OCI-M1 (cell line): ENCODE measurements around the gene GPRIN2.
"Not testable (repeated sequence)": the region's sequence is repeated elsewhere in the genome, so short reads cannot be mapped to it uniquely, and the experiment has no call there.

Experiments used
- DNase-seq: peaks from one replicate; lab custom pipeline; 2025; lab: John Stamatoyannopoulos, UW

The GPRIN2 gene

DNA sequence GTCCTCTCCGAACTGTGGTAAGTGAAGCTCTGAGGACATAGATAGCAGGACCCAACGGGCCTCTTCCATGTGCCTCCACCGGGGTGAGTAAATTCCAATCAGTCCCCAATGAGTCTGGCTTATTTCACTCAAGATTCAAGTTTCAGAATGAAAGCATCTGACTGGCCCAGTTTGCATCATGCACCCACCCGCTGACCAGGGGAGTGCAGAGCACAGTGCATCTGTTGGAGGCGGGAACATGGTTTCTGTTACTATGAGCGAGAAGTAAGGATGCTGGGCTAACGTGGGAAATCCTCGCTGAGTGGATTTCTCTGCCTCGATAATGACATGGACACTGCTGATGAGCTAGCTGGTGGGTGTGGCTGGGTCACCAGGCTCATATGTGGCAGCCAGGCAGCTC lies 10.7 kb upstream of the GPRIN2 start:
- not testable (repeated sequence) for DNase-seq

DNA sequence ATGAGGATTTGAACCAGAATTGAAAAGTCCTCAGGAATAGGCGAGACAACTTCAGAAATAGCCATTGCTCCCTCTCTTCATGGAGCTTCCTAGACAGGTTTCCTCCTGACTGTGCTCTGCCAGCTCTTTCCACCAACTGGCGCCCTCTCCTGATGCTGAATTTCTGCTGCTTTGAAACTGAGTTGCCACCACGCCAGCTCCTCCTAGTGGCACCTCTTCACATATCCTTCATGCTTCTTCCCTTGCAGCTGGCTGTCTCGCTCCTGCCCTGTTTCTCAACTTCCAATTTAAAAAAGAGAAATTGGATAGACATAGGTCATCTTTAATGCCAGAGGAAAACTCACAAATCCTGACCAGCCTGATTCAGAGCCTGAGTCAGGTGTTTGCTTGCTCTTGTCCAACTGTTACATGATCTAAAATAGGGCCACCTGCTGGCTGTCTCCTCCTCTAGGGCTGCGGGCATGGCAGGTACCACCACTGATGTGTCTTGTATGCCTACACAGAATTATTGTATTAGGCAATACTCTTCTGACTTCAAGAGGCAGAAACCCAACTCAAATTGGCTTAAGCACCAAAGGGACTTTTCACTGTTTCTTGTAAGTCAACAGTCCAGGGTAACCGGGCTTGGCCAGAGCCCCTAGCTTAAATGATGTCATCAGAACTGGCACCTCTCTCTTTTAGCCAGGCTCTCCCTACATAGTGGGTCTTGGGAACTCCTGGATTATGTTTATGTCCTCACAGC lies 9.3 kb upstream of the GPRIN2 start:
- peak; percentile 91 for DNase-seq

DNA sequence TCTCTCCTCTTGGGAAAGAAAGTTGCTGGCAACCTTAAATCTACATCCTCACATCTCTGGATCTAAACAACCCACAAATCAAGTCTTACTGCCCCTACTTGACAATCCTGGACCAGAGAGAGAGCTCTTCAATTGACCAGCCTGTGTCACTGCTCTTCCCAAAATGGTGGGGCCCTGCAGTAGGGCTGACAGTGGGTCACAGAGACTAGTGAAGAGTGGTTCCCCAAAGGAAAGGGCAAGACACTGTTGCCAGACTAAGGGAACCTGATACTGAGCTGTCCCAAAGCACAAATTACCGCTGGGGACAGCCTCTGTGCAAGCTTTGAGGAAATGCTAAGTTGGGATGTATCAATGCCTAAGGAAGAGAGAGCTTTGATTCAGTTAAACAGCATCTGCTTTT lies 4.5 kb upstream of the GPRIN2 start:
- DNase-seq: no peak

DNA sequence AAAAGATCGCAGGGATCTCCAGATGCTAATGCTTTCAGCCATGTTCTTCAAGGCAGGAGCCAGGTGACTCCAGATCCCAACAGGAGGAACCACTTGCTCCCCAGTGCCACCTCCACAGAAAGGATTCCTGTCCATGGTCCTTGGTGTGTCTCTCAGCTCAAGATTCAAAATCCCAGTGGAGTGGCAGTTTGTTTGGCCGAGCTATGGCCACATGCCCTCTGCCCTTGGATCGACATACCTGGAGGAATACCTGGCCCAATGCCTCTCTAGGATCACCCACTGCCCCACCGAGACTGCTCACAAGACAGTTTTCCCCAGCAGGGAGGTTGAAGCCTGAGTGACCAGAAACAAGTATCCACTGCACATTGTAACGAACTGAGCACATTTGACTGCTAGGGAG lies 3.9 kb upstream of the GPRIN2 start:
- DNase-seq: no peak

DNA sequence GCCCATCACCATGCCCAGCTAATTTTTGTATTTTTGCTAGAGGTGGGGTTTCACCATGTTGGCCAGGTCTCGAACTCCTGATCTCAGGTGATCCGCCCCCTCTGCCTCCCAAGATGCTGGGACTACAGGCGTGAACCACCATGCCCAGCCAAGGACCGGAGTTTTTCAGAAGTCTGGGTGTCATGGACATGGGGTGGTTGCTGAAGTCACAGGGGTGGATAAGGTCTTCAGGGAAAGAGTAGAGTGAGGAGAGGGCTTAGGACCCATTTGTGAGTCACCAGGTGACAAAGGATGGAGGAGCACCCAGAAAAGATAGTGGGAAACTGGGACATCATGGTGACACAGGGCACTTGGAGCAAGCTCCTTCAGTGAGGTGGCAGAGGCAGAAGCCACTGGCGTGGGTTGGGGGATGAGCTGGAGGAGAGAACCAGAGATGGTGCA lies 2.8 kb upstream of the GPRIN2 start:
- DNase-seq: no peak

DNA sequence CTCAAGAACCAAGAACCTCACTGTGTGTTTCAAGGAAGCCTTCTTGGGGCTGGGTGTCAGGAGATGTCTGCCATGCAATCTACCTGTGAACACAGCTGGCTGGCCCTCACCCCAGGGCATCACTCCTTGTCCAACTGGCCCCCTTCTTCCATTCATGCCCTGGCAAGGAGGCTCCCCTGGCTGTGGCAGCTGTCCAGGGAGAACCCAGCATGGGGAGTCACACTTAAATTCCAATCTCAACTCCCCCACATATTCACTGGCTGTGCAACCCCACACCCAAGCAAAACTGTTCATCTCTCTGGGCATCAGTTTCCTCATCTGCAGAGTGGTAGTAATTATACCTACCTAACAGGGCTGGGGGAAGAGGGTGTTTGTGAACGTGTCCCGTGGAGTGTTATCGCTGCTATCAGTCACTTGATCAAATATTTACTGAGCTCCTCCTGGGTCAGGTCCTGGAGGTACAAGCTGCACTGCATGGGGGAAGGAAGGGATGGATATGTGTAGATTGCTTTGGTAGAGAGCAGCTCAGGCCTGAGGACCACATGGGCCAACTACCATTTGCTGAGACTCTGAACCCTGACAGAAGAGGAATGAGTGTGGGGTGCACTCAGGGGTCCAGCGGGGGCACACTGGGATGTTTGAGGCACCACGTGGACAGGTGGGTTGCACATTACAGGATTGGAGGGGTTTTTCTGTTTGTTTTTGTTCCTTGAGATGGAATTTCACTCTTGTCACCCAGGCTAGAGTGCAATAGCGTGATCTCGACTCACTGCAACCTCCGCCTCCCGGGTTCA lies 2.1 kb upstream of the GPRIN2 start:
- DNase-seq: no peak

DNA sequence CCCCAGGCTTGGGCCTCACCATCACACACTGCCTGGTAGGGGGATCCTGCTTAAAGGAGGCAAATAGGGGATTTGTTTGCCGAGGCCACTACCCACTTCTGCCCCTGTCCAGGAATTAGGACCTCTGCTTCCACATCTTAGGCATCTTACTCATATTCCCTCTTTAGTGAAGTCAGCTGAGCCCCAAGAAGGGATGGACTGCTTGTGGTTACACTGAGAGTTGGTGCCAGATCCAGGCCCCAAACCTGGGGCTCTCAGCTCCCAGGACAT lies 1.6 kb upstream of the GPRIN2 start:
- DNase-seq: no peak

DNA sequence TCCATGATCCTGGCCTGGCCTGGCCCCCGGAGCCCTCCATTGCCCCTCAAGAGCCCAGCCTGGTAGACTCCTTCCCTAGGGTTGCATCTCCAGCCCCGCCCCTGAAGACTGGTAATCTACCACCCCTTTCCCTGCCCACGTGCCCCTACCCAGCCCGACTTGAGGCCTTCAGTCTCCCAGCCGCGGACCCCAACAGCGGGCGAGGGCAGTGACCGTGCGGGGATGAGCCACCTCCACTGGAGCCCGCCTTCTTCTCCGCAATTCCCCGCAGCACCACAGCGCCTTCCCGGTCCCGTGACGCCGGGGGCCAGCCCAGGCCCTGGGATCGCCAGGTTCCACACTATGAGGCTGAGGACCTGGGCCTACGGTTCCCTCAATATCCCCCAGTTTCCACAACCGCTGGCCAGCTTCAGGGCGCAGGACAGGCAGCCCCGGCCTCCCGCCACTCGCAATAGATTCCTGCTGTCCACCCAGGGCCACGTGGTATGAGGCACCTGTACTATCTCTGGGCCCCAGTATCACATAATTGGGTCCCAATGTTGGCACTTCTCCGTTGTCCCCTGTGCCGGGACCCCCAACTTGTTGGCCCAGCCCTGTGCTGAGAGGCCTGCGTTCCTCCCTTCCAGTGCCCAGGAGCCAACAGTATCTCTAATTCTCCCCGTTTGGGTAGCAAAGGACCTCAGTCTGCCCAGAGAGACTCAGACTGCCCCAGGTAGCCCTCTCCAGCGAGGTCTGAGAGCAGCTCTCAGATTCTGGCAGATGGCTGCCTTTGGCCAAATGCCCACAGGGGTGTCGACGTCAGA lies 1.1 kb upstream of the GPRIN2 start:
- DNase-seq: no peak

DNA sequence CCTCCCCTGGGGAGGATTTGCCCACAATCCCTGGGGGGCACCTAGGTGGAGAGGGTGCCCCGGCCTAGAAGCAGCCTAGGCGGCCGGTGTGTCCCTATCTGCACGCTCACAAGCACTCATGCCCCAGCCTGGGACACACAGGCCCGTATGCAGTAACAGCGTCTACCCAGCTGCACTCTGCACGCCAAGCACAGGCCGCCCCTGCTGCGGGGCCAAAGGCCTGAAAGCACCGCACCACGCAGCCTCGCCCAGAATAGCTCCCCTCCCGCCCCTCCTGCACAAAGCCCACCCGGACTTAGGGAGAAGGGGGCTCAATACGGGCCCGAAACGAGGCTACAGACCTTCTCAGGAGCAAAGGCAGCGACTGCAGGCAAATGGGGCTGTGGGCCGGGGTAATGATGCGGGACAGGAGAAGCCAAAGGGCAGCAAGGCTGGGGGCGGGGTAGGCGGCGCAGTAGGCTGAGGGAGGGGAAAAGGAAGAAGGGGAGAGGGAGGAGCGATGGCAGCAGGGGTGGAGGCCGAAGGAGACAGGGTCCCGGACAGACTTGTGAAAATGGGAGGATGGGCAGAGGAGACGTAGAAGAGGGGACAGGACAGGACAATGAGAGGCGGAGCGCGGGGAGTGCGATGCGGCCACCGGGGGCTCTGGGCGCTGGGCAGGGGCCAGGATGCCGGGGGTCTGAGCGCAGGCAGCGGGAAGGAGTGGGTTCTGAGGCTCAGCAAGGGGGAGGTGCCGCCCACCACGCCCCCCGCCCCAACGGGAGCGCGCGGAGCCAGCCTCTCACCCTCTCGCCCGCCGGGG lies 544 bp downstream of the GPRIN2 start:
- no peak for DNase-seq

DNA sequence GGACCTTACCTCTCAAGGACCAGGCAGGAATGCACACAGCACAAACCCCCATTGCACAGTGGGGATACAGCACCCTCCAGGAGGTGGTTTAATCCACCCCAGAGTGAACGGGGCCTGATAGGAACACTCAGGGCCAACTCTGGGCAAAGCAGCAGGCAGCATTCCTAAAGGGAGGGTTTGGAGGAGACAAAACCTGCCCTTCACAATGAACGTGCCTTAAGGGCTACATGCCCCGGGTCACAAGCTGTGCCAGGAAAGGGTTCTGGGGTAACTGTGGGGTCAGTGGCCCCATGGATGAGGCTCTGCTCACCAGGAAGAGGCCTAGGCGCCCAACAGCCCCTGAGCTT lies 1.1 kb downstream of the GPRIN2 start:
- no peak for DNase-seq

DNA sequence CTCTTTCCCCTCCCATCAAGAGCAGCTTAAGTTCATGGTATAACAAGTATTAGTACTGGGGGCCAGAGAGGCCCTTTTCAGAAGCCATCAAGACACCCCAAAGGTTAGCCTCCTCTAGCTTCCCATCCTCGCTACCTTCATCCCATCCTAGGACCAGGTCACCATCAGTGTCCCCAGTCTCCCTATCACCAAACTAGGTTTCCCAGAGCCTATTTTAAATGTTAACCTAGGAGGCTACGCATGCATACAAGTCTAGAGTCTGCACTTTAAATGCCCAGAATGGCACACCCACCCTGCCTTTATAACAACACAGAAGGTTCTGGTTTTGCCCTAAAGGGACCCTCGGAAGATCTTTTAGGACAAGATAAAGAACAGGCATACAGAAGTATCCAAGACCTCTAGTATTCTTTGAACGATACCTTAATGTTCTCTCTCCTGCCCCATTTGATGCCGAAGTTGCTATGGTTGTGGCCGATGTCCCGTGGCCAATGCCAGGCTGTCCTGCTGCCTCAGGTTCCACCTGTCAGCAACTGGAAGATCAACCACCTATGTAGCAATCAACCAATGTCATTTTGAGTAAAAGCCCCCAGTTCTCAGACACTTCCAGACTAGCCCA lies 2.2 kb downstream of the GPRIN2 start:
- DNase-seq: no peak

DNA sequence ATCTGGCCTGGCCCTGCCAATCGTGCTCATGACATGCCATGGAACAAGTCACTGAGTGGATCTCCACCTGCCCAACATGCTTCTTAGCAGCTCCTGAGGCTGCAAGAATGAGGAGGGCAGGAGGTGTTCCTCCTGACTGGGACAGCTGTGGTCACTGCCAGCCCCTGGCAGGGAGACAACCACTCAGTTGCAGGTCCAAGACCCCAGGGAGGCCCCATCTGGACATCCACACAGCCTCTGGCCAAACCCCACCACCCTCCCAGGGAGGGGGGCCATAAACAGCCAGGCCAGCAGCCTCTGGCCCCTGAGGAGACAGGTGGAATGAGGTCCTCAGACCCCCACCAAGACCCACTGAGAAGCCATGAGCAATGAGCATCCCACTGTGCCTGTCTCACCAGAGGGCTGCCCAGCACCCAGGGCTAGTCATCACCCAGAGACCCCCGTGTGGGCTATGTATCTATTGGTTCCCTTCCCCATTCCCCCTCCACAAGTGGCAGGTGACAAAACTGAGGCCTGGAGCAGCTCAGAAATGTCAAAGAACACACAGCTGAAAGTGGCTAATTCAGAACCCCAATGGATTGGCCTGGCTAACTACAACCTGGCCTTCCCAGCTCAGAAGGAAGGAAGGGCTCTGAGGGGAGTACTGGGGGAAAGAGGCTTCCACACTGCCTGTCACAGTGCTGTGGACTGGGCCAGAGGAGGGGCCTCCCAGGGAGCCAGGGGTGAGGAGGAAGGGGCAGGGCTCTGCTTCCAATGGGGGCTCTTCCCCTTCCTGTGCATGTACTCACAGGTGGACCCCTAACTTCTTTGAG lies 3.0 kb downstream of the GPRIN2 start:
- no peak for DNase-seq

DNA sequence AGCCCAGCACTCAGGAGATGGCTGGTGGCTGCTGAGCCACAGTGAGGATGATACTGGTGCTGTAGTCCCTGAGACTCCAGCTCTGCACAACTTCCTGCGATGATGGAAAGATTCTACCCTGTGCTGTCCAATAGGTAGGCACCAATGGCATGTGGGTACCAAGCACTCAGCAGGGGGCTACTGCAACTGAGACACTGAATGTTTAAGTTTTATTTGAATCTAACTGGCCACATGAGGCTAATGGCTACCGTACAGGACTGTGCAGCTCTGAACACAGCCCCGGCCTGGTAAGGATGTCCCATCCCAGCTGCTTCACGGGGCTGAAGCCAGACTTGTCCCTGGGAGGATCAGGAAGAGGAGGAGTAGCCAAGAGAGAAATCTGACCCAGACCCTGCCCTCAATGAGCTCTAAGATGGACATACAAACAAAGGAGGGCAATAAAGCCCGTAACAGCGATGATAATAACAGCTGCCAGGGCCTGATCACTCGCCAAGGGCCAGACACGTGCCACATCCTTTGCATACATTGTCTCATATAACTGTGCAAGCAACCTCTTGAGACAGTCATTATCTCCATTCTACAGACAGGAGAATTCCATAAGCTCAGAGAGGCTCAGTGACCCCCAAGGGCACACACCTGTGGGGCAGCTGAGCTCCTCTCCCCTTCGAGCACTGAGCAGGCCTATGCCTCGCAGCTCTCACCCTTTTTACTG lies 3.8 kb downstream of the GPRIN2 start:
- DNase-seq: no peak

DNA sequence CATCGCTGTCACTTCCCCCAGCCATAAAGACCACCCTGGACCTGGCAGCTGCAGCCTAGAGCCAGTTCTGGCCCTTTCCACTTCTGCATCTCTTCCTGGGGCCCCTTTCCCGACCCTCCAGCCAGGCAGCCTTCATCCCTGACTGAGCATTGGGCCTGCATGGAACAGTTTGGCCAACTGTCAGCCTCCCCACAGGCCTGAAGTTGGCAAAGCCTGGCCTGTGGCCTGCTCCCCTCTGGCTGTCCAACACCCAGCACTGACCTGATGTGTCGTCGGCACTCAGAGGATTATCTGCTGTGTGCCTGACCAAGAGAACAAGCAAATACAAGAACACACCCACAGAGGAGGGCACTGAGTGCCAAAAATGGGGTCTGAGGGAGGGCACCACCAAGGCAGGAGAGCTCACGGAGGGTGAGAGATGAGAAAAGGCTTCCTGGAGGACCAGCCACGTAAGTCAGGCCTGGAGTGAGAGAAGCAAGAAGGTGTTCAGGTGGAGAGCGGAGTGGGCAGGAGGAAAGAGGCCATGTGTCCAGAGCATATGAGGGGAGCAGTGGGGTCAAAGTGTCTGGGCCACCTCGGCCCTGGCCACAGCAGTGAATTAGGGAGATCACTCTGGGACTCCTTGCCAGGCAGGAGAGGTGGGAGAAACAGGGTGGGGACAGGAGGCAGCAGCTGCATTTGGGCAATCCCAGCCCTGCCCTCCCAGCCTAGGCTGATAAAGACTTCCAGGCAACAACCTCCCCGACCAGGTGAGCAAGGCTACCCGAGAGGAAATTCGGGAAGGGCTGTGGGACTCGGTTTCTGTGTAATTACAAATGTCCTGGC lies 4.5 kb downstream of the GPRIN2 start:
- no peak for DNase-seq

DNA sequence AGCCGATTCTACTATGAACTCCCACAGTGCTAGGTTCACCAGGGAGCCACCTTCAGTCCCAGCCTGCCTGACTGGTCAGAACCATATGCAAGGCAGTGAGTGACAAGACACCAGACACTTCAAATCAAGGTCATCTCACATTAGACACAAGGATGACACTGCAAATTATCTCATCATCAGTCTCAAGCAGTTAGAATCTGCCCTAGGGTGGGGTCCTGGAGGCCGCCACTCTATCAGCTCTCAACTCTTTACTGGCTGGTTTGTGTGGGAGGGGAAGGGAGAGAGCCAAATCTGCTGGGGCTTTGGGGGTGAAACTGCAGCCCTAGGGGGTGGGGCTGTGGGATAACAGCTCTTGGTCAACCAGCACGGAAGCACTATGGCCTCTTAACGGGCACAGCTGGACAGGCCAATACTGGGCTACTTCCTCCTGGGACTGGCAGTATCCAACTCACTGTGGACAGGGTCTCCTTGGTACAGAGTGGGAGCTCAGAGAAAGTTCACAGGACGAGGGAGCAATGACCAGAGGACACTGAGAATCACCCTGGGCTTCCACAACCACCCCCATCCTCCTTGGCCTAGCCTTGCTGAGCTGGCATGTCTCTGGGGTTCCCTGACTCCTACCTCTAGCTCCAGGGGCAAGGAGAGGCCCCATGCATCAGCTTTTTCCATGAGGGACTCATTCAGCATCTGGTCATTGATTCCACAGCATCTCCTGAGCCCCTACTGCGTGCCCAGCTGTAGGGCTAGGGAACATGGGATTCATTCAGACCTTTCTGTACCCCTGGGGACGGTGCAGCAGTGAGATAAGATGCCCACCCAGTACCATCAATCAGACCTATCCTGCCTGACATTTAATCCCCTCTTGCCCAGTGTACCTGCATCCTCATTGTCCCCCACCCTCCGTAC lies 5.4 kb downstream of the GPRIN2 start:
- peak; percentile 92 for DNase-seq

DNA sequence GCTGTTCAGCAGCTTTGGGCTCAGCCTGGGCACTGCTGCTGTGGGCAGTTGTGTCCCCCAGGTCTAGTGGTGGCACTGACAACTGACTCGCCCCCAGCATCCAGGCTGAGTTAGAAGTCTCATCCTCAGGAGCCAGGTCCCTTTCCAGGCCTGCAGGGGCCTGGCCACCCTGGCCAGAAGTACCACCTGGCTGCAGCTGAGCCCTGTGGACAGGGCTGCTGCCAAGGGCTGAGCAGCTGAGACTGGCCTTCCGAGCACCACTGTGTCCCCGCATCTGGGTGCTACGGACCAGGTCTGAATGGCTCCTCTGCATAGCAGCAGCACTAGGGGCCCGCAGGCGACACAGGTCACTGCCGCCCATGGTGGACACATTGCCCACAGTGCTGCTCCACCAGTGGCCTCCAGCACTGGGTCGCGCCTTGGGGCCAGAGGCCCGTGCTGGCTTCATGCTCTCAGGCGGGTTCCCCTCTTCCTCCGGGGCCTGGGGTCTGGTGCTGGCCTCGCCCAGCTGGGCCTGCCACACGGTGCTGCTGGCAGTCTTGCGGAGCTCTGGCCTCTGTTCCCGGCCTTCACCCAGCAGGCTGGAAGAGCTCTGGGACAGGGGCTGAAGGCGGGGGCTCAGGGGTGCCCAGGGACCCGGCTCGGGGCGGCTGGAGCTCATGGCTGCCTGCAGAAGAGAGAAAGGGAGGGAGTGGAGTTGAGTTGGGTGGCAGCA lies 6.2 kb downstream of the GPRIN2 start:
- no peak for DNase-seq

DNA sequence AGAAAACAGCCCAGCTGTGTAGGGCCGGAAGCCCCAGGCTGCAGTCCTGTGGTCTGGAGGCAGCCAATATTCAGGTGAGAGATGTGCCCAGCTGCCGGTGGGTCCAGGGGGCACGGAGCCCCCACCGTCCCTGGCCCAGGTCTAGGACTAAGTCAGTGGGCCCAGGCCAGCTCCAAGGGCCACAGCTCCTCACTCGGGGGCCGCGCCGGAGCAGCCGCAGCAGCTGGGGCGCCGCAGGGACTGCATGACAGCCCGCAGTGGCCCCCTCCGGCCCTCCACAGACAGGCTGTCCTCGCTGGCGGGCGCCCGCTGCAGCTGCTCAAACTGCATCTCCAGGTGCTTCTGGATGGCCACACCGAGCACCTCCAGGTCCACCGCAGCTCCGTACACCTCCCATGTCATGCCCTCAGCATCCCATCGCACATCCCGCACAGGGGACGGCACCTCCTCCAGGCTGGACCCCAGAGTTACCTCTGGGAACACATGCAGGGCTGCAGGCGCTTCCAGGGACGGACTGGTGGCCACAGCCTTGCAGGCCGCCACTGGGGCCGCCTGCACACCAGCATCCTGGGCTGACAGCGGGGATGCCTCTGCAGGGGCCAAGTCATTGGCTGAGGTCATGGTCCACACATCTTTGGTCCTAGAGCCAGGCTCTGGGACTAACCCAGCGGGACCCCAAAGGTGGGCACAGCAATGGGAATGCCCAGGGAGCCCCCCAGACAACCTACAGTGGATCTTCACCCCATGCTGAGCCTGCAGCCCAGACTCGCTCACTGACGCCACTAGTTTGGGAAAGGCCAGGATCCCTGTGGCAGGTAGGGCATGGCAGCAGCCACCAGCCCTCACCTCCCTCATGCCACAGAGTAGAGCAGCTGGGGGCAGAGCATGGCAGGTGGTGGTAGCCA lies 7.0 kb downstream of the GPRIN2 start:
- DNase-seq: no peak
